ENCODE data around the gene CA14.
A peak's percentile ranks its signal among the peaks of the same experiment; 100 is the strongest.

CA14 gene

DNA sequence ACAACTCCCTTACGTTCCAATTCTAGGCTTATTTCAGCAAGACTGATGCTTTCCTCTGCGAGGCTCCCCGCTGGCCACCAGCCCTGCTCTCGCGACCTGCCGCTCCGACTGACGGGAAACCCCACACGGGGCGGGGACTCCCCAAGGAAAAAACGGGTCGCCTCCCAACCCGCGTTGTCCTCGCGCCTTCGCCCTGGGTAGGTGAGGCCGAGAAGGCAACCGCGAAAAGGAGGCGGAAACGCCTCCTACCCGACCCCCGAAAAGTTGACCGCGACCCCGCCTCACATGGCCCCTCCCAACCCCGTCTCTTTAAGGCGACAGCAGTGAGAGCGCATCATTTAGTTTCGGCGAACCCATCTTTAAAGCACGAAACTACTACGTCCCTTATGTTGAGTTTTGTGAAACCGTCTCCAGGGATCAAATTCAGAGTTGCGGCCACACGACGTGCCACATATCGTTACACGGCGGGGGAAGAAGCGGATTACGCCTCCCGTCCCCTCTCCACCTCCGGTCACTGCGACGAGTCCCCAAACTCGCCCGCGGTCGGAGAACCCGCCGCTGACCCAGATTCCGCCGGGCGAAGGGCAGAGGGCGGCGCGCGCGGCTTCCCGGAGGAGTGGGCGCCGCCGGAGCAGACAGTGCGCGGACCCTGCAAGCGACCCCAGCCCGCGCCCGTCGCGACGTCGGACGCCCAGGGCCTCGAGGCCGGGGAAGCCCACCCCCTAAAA is 22.8 kb upstream of the CA14 start (continued):
- no peak for TF ChIP-seq ZNF112 (tag by site-specific recombination; IDR thresholded peaks at IDR 0.05)
- TF ChIP-seq MEIS1 (CRISPR knock-in tag; IDR thresholded peaks at IDR 0.05; ENCODE audit: borderline replicate concordance) = no peak
- TF ChIP-seq ZNF501 (tag by site-specific recombination; IDR thresholded peaks at IDR 0.05) = peak; percentile 60; the same call in 1 of the 2 replicates
- TF ChIP-seq GLI4 (tag by site-specific recombination; IDR thresholded peaks at IDR 0.05) = no peak
- TF ChIP-seq ZNF843 (tag by site-specific recombination; IDR thresholded peaks at IDR 0.05) = no peak
- TF ChIP-seq ZNF121 (tag by site-specific recombination; IDR thresholded peaks at IDR 0.05) = no peak
- no peak for TF ChIP-seq ZNF266 (tag by site-specific recombination; IDR thresholded peaks at IDR 0.05; ENCODE audit: low read depth)
- no peak for TF ChIP-seq ZNF521 (tag by site-specific recombination; IDR thresholded peaks at IDR 0.05)
- TF ChIP-seq ZNF529 (tag by site-specific recombination; IDR thresholded peaks at IDR 0.05; ENCODE audit: insufficient replicate concordance) = no peak
- peak; percentile 44; the same call in 1 of the 2 replicates for TF ChIP-seq KLF16 (tag by site-specific recombination; IDR thresholded peaks at IDR 0.05)
- TF ChIP-seq, protein P1, sequence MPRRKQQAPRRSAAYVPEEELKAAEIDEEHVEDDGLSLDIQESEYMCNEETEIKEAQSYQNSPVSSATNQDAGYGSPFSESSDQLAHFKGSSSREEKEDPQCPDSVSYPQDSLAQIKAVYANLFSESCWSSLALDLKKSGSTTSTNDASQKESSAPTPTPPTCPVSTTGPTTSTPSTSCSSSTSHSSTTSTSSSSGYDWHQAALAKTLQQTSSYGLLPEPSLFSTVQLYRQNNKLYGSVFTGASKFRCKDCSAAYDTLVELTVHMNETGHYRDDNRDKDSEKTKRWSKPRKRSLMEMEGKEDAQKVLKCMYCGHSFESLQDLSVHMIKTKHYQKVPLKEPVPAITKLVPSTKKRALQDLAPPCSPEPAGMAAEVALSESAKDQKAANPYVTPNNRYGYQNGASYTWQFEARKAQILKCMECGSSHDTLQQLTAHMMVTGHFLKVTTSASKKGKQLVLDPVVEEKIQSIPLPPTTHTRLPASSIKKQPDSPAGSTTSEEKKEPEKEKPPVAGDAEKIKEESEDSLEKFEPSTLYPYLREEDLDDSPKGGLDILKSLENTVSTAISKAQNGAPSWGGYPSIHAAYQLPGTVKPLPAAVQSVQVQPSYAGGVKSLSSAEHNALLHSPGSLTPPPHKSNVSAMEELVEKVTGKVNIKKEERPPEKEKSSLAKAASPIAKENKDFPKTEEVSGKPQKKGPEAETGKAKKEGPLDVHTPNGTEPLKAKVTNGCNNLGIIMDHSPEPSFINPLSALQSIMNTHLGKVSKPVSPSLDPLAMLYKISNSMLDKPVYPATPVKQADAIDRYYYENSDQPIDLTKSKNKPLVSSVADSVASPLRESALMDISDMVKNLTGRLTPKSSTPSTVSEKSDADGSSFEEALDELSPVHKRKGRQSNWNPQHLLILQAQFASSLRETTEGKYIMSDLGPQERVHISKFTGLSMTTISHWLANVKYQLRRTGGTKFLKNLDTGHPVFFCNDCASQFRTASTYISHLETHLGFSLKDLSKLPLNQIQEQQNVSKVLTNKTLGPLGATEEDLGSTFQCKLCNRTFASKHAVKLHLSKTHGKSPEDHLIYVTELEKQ (tag by site-specific recombination; IDR thresholded peaks at IDR 0.05; ENCODE audit: borderline replicate concordance) = no peak
- no peak for TF ChIP-seq BCL11A (tag by site-specific recombination; IDR thresholded peaks at IDR 0.05; ENCODE audit: low read depth)
- no peak for TF ChIP-seq ZBTB21 (tag by site-specific recombination; IDR thresholded peaks at IDR 0.05)
- TF ChIP-seq ZFHX2 (tag by site-specific recombination; conservative IDR thresholded peaks at IDR 0.05) = no peak
- TF ChIP-seq, protein P2, sequence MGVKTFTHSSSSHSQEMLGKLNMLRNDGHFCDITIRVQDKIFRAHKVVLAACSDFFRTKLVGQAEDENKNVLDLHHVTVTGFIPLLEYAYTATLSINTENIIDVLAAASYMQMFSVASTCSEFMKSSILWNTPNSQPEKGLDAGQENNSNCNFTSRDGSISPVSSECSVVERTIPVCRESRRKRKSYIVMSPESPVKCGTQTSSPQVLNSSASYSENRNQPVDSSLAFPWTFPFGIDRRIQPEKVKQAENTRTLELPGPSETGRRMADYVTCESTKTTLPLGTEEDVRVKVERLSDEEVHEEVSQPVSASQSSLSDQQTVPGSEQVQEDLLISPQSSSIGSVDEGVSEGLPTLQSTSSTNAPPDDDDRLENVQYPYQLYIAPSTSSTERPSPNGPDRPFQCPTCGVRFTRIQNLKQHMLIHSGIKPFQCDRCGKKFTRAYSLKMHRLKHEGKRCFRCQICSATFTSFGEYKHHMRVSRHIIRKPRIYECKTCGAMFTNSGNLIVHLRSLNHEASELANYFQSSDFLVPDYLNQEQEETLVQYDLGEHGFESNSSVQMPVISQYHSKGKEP (tag by site-specific recombination; IDR thresholded peaks at IDR 0.05) = no peak
- no peak for TF ChIP-seq ZNF354C (tag by site-specific recombination; IDR thresholded peaks at IDR 0.05; ENCODE audit: borderline replicate concordance, low read depth)
- TF ChIP-seq ZNF792 (tag by site-specific recombination; IDR thresholded peaks at IDR 0.05) = no peak
- TF ChIP-seq, protein P3, sequence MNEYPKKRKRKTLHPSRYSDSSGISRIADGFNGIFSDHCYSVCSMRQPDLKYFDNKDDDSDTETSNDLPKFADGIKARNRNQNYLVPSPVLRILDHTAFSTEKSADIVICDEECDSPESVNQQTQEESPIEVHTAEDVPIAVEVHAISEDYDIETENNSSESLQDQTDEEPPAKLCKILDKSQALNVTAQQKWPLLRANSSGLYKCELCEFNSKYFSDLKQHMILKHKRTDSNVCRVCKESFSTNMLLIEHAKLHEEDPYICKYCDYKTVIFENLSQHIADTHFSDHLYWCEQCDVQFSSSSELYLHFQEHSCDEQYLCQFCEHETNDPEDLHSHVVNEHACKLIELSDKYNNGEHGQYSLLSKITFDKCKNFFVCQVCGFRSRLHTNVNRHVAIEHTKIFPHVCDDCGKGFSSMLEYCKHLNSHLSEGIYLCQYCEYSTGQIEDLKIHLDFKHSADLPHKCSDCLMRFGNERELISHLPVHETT (tag by site-specific recombination; IDR thresholded peaks at IDR 0.05) = 0 out of 2 replicates have a peak, but pooled peaks have one; percentile 38
- no peak for TF ChIP-seq MYNN (tag by site-specific recombination; IDR thresholded peaks at IDR 0.05; ENCODE audit: borderline replicate concordance)
- TF ChIP-seq ZFP41 (tag by site-specific recombination; IDR thresholded peaks at IDR 0.05; ENCODE audit: borderline replicate concordance) = no peak
- TF ChIP-seq EGR2 (tag by site-specific recombination; IDR thresholded peaks at IDR 0.05; ENCODE audit: low read depth) = 0 out of 2 replicates have a peak, but pooled peaks have one; percentile 7
- TF ChIP-seq, protein P4, sequence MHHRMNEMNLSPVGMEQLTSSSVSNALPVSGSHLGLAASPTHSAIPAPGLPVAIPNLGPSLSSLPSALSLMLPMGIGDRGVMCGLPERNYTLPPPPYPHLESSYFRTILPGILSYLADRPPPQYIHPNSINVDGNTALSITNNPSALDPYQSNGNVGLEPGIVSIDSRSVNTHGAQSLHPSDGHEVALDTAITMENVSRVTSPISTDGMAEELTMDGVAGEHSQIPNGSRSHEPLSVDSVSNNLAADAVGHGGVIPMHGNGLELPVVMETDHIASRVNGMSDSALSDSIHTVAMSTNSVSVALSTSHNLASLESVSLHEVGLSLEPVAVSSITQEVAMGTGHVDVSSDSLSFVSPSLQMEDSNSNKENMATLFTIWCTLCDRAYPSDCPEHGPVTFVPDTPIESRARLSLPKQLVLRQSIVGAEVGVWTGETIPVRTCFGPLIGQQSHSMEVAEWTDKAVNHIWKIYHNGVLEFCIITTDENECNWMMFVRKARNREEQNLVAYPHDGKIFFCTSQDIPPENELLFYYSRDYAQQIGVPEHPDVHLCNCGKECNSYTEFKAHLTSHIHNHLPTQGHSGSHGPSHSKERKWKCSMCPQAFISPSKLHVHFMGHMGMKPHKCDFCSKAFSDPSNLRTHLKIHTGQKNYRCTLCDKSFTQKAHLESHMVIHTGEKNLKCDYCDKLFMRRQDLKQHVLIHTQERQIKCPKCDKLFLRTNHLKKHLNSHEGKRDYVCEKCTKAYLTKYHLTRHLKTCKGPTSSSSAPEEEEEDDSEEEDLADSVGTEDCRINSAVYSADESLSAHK (tag by site-specific recombination; IDR thresholded peaks at IDR 0.05) = peak; percentile 72; the same call in 1 of the 2 replicates
- no peak for TF ChIP-seq ZNF157 (tag by site-specific recombination; IDR thresholded peaks at IDR 0.05)
- TF ChIP-seq ZNF560 (tag by site-specific recombination; IDR thresholded peaks at IDR 0.05; ENCODE audit: borderline replicate concordance) = no peak
- peak; percentile 77 for TF ChIP-seq ZNF76 (tag by site-specific recombination; IDR thresholded peaks at IDR 0.05; ENCODE audit: borderline replicate concordance, low read depth)
- TF ChIP-seq WT1 (tag by site-specific recombination; IDR thresholded peaks at IDR 0.05) = no peak; the same call in 1 of the 2 replicates
- TF ChIP-seq, protein P5, sequence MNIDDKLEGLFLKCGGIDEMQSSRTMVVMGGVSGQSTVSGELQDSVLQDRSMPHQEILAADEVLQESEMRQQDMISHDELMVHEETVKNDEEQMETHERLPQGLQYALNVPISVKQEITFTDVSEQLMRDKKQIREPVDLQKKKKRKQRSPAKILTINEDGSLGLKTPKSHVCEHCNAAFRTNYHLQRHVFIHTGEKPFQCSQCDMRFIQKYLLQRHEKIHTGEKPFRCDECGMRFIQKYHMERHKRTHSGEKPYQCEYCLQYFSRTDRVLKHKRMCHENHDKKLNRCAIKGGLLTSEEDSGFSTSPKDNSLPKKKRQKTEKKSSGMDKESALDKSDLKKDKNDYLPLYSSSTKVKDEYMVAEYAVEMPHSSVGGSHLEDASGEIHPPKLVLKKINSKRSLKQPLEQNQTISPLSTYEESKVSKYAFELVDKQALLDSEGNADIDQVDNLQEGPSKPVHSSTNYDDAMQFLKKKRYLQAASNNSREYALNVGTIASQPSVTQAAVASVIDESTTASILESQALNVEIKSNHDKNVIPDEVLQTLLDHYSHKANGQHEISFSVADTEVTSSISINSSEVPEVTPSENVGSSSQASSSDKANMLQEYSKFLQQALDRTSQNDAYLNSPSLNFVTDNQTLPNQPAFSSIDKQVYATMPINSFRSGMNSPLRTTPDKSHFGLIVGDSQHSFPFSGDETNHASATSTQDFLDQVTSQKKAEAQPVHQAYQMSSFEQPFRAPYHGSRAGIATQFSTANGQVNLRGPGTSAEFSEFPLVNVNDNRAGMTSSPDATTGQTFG (tag by site-specific recombination; IDR thresholded peaks at IDR 0.05; ENCODE audit: borderline replicate concordance) = no peak
- TF ChIP-seq ZNF416 (tag by site-specific recombination; IDR thresholded peaks at IDR 0.05) = no peak
- TF ChIP-seq ZIC2 (tag by site-specific recombination; IDR thresholded peaks at IDR 0.05) = peak; percentile 69
